Measurements from ENCODE around the gene FHL1. TPM values are rescaled to one million over a fixed set of nuclear protein-coding genes. Genes with fewer than 3 reads are reported as not detected.
A peak's percentile ranks its signal among the peaks of the same experiment; 100 is the strongest.

The FHL1 gene
- total and polyA plus RNA-seq, 5 donors: 255 to 871 (median 335) TPM

DNA sequence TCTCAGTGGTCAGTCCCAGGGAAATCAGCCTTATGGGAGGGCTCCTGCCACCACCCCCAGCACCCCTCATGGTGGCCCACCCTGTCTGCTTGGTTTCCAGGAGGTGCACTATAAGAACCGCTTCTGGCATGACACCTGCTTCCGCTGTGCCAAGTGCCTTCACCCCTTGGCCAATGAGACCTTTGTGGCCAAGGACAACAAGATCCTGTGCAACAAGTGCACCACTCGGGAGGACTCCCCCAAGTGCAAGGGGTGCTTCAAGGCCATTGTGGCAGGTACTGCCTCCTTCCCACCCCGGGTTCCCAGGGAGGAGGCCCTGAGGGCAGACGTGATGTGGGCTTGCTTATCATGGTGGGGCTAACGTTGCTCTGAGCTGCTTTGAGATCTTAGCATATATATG lies 59.6 kb downstream of the FHL1 start:
- peak overlapping the region; percentile 67 for H3K27ac ChIP-seq (ENCODE audit: low read length)
- no peaks in the 10 kb centered on the region for H3K4me1 ChIP-seq (ENCODE audit: control insufficient read depth, insufficient read depth, low read length)
- no peak overlapping the region for H3K4me3 ChIP-seq (ENCODE audit: low read length)
- DNase-seq (no peak), ATAC-seq (no peak)
- intact Hi-C loops (cut with DNase I): loop anchor here (5.0 to 10.0 kb wide), 3 partner anchors 35 to 182 kb away; no protein-coding TSS in a partner anchor
- no peaks in the 10 kb centered on the region for H3K27me3 ChIP-seq (ENCODE audit: control insufficient read depth, insufficient read depth)
- H3K9me3 ChIP-seq (ENCODE audit: control insufficient read depth, low read length): no peaks in the 10 kb centered on the region
- 73% methylated on average over 6 of the region's 6 CpGs for WGBS

GRCh38 chrX:136207546-136207945 lies 60.2 kb downstream of the FHL1 start:
- no peak for ATAC-seq
- H3K4me3 ChIP-seq (ENCODE audit: low read length): no peak overlapping the region
- H3K4me1 ChIP-seq (ENCODE audit: control insufficient read depth, insufficient read depth, low read length): peaks cover 2% of the 10 kb centered on the region
- no peaks in the 10 kb centered on the region for H3K9me3 ChIP-seq (ENCODE audit: control insufficient read depth, low read length)
- no peaks in the 10 kb centered on the region for H3K27me3 ChIP-seq (ENCODE audit: control insufficient read depth, insufficient read depth)
- WGBS: 75% methylated on average over 4 of the region's 4 CpGs
- no peak for DNase-seq
- intact Hi-C loops (cut with DNase I): loop anchor here (5.0 to 10.0 kb wide), 3 partner anchors 35 to 183 kb away; no protein-coding TSS in a partner anchor
- peak overlapping the region; percentile 78 for H3K27ac ChIP-seq (ENCODE audit: low read length)

DNA sequence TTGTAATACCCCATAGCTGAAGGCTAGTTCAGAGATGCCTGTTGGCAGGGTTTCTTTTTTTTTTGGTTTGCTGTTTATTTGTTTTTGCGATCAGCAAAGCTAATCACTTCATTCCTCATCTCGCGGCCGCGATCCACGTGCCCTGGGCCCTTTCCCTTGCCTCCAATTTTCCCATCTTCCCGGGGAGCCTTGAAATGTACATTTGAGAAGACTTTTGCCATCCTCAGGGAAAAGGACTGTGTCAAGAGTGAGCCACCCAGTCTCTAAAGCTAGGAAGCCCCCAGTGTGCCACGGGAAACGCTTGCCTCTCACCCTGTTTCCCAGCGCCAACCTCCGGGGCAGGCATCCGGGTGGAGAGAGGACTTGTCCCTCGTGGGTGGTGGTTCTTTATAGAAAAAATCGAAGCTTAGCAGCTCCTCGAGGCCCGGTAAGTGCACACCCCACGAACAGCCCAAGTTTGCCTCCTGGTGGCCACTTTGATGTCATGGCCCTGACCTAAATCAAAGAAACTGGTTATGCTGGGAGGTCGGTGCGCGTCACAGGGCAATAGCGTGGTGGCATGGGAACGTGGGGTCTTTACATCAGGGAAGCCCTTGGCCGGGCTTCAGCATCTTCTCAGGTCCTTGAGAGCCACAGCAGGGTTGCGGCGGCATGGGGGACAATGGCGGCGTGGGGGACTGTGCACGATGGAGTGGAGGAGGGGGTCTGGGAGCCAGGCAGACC lies 61.8 kb downstream of the FHL1 start:
- ATAC-seq: peak; percentile 58 to 60

DNA sequence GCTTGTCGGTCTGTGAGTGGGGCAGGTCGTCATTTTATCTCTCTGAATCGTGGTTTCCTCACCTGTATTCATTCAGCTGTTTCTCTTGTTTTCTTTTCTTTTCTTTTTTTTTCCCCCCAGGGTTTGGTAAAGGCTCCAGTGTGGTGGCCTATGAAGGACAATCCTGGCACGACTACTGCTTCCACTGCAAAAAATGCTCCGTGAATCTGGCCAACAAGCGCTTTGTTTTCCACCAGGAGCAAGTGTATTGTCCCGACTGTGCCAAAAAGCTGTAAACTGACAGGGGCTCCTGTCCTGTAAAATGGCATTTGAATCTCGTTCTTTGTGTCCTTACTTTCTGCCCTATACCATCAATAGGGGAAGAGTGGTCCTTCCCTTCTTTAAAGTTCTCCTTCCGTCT lies 62.4 kb downstream of the FHL1 start:
- Histone ChIP-seq H3K4me1 (ENCODE audit: control insufficient read depth, insufficient read depth, low read length) (peaks cover 2% of the 10 kb centered on the region), H3K4me3 (ENCODE audit: low read length) (no peak overlapping the region), H3K27me3 (ENCODE audit: control insufficient read depth, insufficient read depth) (no peaks in the 10 kb centered on the region), H3K9me3 (ENCODE audit: control insufficient read depth, low read length) (no peaks in the 10 kb centered on the region), H3K27ac (ENCODE audit: low read length) (peak overlapping the region; percentile 30)
- 40% methylated on average over 9 of the region's 9 CpGs for WGBS
- DNase-seq (no peak), ATAC-seq (no peak)
- intact Hi-C loops (cut with DNase I): loop anchor here (5.0 to 10.0 kb wide), 4 partner anchors 37 to 185 kb away; no protein-coding TSS in a partner anchor

More for the DNA sequence above, 61.8 kb downstream of the FHL1 start:
- no peaks in the 10 kb centered on the region for H3K9me3 ChIP-seq (ENCODE audit: control insufficient read depth, low read length)
- H3K27me3 ChIP-seq (ENCODE audit: control insufficient read depth, insufficient read depth): no peaks in the 10 kb centered on the region
- no peak overlapping the region for H3K4me3 ChIP-seq (ENCODE audit: low read length)
- peak; percentile 68 to 84 (median 74) for DNase-seq
- H3K27ac ChIP-seq (ENCODE audit: low read length): peak overlapping the region; percentile 90
- intact Hi-C loops (cut with DNase I): loop anchor here (5.0 to 10.0 kb wide), 3 partner anchors 37 to 184 kb away; no protein-coding TSS in a partner anchor
- WGBS: 32% methylated on average over 28 of the region's 28 CpGs
- H3K4me1 ChIP-seq (ENCODE audit: control insufficient read depth, insufficient read depth, low read length): peaks cover 2% of the 10 kb centered on the region

GRCh38 chrX:136210243-136210642 lies 62.9 kb downstream of the FHL1 start:
- H3K27ac ChIP-seq (ENCODE audit: low read length): peak overlapping the region; percentile 45
- no peaks in the 10 kb centered on the region for H3K9me3 ChIP-seq (ENCODE audit: control insufficient read depth, low read length)
- intact Hi-C loops (cut with DNase I): loop anchor here in 1 of 4 donors (5.0 kb wide), 1 partner anchor 183 kb away; no protein-coding TSS in a partner anchor
- peaks cover 2% of the 10 kb centered on the region for H3K4me1 ChIP-seq (ENCODE audit: control insufficient read depth, insufficient read depth, low read length)
- ATAC-seq (no peak), DNase-seq (no peak)
- no peak overlapping the region for H3K4me3 ChIP-seq (ENCODE audit: low read length)
- 31% methylated on average over 7 of the region's 7 CpGs for WGBS
- no peaks in the 10 kb centered on the region for H3K27me3 ChIP-seq (ENCODE audit: control insufficient read depth, insufficient read depth)

DNA sequence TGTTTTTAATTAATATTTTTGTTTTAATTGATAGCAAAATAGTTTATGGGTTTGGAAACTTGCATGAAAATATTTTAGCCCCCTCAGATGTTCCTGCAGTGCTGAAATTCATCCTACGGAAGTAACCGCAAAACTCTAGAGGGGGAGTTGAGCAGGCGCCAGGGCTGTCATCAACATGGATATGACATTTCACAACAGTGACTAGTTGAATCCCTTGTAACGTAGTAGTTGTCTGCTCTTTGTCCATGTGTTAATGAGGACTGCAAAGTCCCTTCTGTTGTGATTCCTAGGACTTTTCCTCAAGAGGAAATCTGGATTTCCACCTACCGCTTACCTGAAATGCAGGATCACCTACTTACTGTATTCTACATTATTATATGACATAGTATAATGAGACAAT lies 63.5 kb downstream of the FHL1 start:
- Histone ChIP-seq H3K9me3 (ENCODE audit: control insufficient read depth, low read length) (no peaks in the 10 kb centered on the region), H3K27me3 (ENCODE audit: control insufficient read depth, insufficient read depth) (no peaks in the 10 kb centered on the region), H3K4me1 (ENCODE audit: control insufficient read depth, insufficient read depth, low read length) (peaks cover 2% of the 10 kb centered on the region), H3K27ac (ENCODE audit: low read length) (no peak overlapping the region), H3K4me3 (ENCODE audit: low read length) (no peak overlapping the region)
- ATAC-seq (no peak), DNase-seq (peak in 2 of 3 donors; percentile 46 to 73)
- intact Hi-C loops (cut with DNase I): loop anchor here in 1 of 4 donors (5.0 kb wide), 1 partner anchor 184 kb away; no protein-coding TSS in a partner anchor
- 43% methylated on average over 5 of the region's 5 CpGs for WGBS

DNA sequence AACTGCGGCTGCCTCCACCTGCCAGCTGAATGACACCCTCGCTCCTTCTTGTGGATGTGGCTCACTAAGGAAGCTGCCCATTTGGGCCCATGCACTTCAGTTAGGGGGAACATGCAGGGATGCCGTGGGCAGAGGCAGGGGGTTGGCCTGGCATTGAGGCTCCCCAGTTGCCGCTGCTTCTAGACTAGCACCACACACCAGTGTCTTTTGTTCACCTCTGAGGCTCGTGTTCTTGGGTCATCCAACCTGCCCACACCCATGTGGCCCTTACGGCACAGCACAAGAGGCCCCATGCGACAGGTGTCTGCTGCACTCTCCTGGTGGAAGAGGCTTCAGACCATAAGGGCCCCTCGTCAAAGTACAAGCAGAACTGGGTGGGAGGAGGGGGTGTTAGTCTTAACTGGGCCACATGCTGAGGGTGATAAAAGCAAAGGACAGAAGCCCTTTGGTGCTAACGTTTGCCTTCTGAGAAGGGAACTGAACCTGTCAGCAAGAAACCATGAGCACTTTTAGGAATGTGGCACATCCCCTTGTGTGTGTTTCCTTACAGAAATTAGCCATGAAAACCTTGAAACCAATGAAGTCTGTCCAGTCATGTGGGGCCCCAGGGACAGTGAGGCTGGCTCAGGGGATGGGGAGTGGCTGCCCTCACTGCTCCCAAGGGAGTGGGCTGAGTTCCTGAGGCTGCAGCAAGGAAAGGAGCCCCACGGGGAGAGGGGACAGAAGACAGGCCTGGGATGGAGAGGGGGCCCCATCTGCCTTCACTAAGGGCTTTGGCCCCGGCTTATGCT lies 64.6 kb downstream of the FHL1 start:
- Histone ChIP-seq H3K9me3 (ENCODE audit: control insufficient read depth, low read length) (no peaks in the 10 kb centered on the region), H3K4me1 (ENCODE audit: control insufficient read depth, insufficient read depth, low read length) (peaks cover 2% of the 10 kb centered on the region), H3K4me3 (ENCODE audit: low read length) (no peak overlapping the region), H3K27ac (ENCODE audit: low read length) (peak overlapping the region; percentile 36), H3K27me3 (ENCODE audit: control insufficient read depth, insufficient read depth) (no peaks in the 10 kb centered on the region)
- WGBS: 62% methylated on average over 11 of the region's 11 CpGs
- ATAC-seq (peak; percentile 5 to 18), DNase-seq (peak in 1 of 3 donors; percentile 42)
- intact Hi-C loops (cut with DNase I): loop anchor here in 1 of 4 donors (5.0 kb wide), 1 partner anchor 185 kb away; no protein-coding TSS in a partner anchor

DNA sequence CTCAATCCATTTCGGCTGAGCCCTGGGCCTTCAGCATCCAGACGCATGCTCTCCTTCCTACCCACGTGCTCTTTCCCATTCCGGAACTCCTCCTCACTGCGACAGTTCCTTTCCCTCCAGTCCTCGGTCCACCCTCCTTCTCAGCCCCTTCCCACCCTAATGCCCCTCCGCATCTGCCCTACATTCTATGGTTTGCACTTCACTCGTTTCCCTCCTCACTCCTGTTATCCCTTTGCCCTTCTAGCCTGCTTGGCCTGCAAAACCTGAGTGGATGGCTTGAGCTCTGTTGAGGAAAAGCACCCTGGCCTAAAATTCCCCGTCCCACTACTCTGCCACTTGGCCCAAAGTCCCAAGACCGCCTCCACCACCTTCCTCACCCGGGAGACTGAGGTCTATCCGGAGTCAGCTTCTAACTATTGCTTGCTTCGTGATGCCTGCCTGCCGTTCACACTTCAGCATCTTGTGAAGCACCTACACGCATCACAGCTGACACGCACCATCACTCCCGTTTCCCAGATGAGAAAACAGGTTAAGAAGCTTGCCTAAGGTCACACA lies 65.3 kb downstream of the FHL1 start:
- Histone ChIP-seq H3K27ac (ENCODE audit: low read length) (peak overlapping the region; percentile 36), H3K4me3 (ENCODE audit: low read length) (no peak overlapping the region), H3K27me3 (ENCODE audit: control insufficient read depth, insufficient read depth) (no peaks in the 10 kb centered on the region), H3K4me1 (ENCODE audit: control insufficient read depth, insufficient read depth, low read length) (peaks cover 2% of the 10 kb centered on the region), H3K9me3 (ENCODE audit: control insufficient read depth, low read length) (no peaks in the 10 kb centered on the region)
- 63% methylated on average over 17 of the region's 17 CpGs for WGBS
- DNase-seq: no peak
- intact Hi-C loops (cut with DNase I): loop anchor here in 1 of 4 donors (5.0 kb wide), 1 partner anchor 185 kb away; no protein-coding TSS in a partner anchor
- peak; percentile 19 to 34 for ATAC-seq

- Histone ChIP-seq H3K4me3 (ENCODE audit: low read length) (no peak overlapping the region), H3K27me3 (ENCODE audit: control insufficient read depth, insufficient read depth) (no peaks in the 10 kb centered on the region), H3K4me1 (ENCODE audit: control insufficient read depth, insufficient read depth, low read length) (peaks cover 2% of the 10 kb centered on the region), H3K9me3 (ENCODE audit: control insufficient read depth, low read length) (no peaks in the 10 kb centered on the region), H3K27ac (ENCODE audit: low read length) (peak overlapping the region; percentile 30)
- ATAC-seq (peak in 1 of 2 donors; percentile 28), DNase-seq (no peak)
- intact Hi-C loops (cut with DNase I): loop anchor here in 1 of 4 donors (5.0 kb wide), 1 partner anchor 187 kb away; no protein-coding TSS in a partner anchor
- 37% methylated on average over 7 of the region's 7 CpGs for WGBS
Measured at GRCh38 chrX:136214551-136214950, 67.2 kb downstream of the FHL1 start.

DNA sequence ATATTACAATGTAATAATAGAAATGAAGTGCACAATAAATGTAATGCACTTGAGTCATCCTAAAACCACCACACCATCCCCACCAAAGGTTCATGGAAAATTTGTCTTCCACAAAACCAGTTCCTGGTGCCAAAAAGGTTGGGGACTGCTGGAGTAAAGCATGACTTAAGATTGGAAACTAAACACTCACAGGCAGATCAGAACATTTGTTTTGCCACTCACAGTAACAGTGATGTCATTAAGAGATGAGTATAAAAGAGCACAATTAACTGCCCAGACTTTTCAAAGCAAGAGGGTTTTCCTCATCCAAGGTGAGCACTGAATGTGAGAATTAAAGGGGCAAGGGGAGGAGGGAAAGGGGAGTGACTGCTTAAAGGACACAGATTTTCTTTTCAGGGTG lies 68.2 kb downstream of the FHL1 start:
- ATAC-seq (no peak), DNase-seq (no peak)
- no peaks in the 10 kb centered on the region for H3K9me3 ChIP-seq (ENCODE audit: control insufficient read depth, low read length)
- H3K27ac ChIP-seq (ENCODE audit: low read length): no peak overlapping the region
- H3K27me3 ChIP-seq (ENCODE audit: control insufficient read depth, insufficient read depth): no peaks in the 10 kb centered on the region
- intact Hi-C loops (cut with DNase I): no loop called here
- no peak overlapping the region for H3K4me3 ChIP-seq (ENCODE audit: low read length)
- peaks cover 2% of the 10 kb centered on the region for H3K4me1 ChIP-seq (ENCODE audit: control insufficient read depth, insufficient read depth, low read length)

Measured in right cardiac atrium (tissue), 5 donors.